ENCODE data around the gene SLC19A1.

The SLC19A1 gene

DNA sequence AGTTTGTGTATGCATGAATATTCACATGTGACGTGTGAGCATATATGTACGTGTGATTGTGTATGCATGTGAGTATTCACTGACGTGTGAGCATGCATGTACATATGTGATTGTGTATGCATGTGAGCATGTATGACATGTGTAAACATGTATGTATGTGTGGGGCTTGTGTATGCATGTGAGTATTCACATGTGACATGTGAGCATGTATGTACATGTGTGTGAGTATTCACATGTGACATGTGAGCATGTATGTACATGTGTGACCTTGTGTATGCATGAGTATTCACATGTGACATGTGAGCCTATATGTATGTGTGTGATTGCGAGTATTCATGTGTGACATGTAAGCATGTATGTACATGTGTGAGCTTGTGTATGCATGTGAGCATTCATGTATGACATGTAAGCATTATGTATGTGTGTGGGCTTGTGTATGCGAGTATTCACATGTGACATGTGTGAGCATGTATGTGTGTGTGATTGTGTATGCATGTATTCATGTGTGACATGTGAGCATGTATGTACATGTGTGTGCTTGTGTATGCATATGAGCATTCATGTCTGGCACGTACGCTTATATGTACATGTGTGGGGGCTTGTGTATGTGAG is 89.4 kb downstream of the SLC19A1 start:
- Histone ChIP-seq H3K27me3 (ENCODE audit: insufficient read depth, poor library complexity, severe bottlenecking) (peaks cover 19% of the 10 kb centered on the region), H3K4me3 (replicated peaks; ENCODE audit: insufficient read depth, low read length) (no peak overlapping the region), H3K27ac (replicated peaks) (no peak overlapping the region)
- no peak for TF ChIP-seq POLR2AphosphoS5 (IDR thresholded peaks at IDR 0.05; ENCODE audit: low read depth)
- TF ChIP-seq, protein P1, sequence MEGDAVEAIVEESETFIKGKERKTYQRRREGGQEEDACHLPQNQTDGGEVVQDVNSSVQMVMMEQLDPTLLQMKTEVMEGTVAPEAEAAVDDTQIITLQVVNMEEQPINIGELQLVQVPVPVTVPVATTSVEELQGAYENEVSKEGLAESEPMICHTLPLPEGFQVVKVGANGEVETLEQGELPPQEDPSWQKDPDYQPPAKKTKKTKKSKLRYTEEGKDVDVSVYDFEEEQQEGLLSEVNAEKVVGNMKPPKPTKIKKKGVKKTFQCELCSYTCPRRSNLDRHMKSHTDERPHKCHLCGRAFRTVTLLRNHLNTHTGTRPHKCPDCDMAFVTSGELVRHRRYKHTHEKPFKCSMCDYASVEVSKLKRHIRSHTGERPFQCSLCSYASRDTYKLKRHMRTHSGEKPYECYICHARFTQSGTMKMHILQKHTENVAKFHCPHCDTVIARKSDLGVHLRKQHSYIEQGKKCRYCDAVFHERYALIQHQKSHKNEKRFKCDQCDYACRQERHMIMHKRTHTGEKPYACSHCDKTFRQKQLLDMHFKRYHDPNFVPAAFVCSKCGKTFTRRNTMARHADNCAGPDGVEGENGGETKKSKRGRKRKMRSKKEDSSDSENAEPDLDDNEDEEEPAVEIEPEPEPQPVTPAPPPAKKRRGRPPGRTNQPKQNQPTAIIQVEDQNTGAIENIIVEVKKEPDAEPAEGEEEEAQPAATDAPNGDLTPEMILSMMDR (IDR thresholded peaks at IDR 0.05; ENCODE audit: insufficient read depth, low read length): no peak
- TF ChIP-seq, protein P2, sequence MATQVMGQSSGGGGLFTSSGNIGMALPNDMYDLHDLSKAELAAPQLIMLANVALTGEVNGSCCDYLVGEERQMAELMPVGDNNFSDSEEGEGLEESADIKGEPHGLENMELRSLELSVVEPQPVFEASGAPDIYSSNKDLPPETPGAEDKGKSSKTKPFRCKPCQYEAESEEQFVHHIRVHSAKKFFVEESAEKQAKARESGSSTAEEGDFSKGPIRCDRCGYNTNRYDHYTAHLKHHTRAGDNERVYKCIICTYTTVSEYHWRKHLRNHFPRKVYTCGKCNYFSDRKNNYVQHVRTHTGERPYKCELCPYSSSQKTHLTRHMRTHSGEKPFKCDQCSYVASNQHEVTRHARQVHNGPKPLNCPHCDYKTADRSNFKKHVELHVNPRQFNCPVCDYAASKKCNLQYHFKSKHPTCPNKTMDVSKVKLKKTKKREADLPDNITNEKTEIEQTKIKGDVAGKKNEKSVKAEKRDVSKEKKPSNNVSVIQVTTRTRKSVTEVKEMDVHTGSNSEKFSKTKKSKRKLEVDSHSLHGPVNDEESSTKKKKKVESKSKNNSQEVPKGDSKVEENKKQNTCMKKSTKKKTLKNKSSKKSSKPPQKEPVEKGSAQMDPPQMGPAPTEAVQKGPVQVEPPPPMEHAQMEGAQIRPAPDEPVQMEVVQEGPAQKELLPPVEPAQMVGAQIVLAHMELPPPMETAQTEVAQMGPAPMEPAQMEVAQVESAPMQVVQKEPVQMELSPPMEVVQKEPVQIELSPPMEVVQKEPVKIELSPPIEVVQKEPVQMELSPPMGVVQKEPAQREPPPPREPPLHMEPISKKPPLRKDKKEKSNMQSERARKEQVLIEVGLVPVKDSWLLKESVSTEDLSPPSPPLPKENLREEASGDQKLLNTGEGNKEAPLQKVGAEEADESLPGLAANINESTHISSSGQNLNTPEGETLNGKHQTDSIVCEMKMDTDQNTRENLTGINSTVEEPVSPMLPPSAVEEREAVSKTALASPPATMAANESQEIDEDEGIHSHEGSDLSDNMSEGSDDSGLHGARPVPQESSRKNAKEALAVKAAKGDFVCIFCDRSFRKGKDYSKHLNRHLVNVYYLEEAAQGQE (IDR thresholded peaks at IDR 0.05; ENCODE audit: insufficient replicate concordance, low read depth): no peak
- no peak for TF ChIP-seq SPI1 (IDR thresholded peaks at IDR 0.05; ENCODE audit: borderline replicate concordance, low read depth)
- TF ChIP-seq GABPA (IDR thresholded peaks at IDR 0.05; ENCODE audit: low read depth): no peak
- no peak for DNase-seq (ENCODE audit: low read depth in 1 of 2, low spot score in 1 of 2)

DNA sequence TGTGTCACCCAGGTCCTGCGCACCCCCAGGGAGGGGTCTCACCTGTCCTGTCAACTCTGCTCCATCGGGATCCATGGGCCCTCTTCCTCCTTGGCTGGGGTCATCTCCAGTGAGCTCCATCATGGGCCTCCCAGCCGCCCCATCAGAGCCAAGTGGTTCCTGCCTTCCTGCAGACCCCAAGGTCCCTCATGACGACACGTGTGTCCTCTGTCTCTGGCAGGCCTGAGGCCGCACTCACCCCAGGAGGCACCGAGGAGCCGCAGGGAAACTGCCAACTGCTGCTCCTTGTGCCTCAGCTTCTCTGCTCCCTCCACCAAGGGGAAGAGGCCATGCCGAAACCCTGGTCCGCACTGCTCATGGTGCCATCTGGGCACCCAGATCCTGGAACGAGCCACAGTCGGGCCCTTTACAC is 90.5 kb downstream of the SLC19A1 start:
- Histone ChIP-seq H3K27me3 (ENCODE audit: insufficient read depth, poor library complexity, severe bottlenecking) (peaks cover 19% of the 10 kb centered on the region), H3K4me3 (replicated peaks; ENCODE audit: insufficient read depth, low read length) (no peak overlapping the region), H3K27ac (replicated peaks) (no peak overlapping the region)
- DNase-seq (ENCODE audit: low read depth in 1 of 2, low spot score in 1 of 2): no peak
- TF ChIP-seq, protein P1 (IDR thresholded peaks at IDR 0.05; ENCODE audit: insufficient read depth, low read length): no peak
- TF ChIP-seq GABPA (IDR thresholded peaks at IDR 0.05; ENCODE audit: low read depth): no peak
- TF ChIP-seq, protein P2 (IDR thresholded peaks at IDR 0.05; ENCODE audit: insufficient replicate concordance, low read depth): no peak
- no peak for TF ChIP-seq POLR2AphosphoS5 (IDR thresholded peaks at IDR 0.05; ENCODE audit: low read depth)
- no peak for TF ChIP-seq SPI1 (IDR thresholded peaks at IDR 0.05; ENCODE audit: borderline replicate concordance, low read depth)

DNA sequence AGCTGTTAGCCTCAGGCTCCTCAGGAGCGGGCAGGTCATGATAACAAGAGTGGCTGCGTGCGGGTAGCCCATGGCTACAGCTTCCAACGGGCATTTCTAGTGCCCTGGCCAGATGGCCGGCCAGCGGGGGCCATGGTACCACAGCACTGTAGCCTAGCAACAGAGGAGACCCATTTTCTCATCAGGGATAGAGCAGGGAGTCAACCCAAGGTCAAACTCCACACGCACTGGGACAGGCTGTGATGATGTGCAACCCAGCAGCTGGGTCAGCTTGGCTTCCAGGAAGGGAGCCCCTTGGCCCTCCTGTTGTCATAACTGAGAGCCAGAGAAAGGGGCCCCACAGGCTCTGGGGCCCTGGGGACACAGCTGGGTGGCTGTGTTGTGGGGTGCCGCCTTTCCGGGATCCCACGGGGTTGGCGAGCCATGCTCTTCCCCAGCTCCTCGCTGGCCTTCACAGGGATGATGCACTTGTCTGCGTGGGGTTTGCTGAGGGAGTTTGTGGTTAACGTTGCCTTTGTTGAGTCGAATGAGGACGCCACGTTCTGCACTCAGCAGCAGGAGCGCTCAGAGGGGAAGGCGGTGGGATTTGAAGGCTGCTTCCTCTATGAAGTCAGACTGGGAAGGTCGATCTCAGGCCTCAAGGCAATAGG is 91.0 kb downstream of the SLC19A1 start:
- H3K4me3 ChIP-seq (replicated peaks; ENCODE audit: insufficient read depth, low read length): no peak overlapping the region
- TF ChIP-seq POLR2AphosphoS5 (IDR thresholded peaks at IDR 0.05; ENCODE audit: low read depth) (no peak), GABPA (IDR thresholded peaks at IDR 0.05; ENCODE audit: low read depth) (no peak), SPI1 (IDR thresholded peaks at IDR 0.05; ENCODE audit: borderline replicate concordance, low read depth) (no peak)
- TF ChIP-seq, protein P2 (IDR thresholded peaks at IDR 0.05; ENCODE audit: insufficient replicate concordance, low read depth): no peak
- TF ChIP-seq, protein P1 (IDR thresholded peaks at IDR 0.05; ENCODE audit: insufficient read depth, low read length): no peak
- no peak overlapping the region for H3K27ac ChIP-seq (replicated peaks)
- DNase-seq (ENCODE audit: low read depth in 1 of 2, low spot score in 1 of 2): no peak
- peaks cover 16% of the 10 kb centered on the region for H3K27me3 ChIP-seq (ENCODE audit: insufficient read depth, poor library complexity, severe bottlenecking)

All from HL-60 (cell line).